GM12891 (cell line): ENCODE measurements around the gene TEC.

Experiments used
- DNase-seq: peaks from one replicate; pipeline ENCODE4 v3.0.0; 2011; ENCODE audit warnings: low spot score; ENCODE audit not compliant: insufficient read length
- FAIRE-seq: peaks from 2 replicates; lab custom pipeline; 2011; peaks lifted over from hg19 to GRCh38; lab: Jason Lieb, UNC
- PAX5 ChIP-seq: IDR thresholded peaks from 2 replicates; pipeline ENCODE4 v1.6.1; 2011; ENCODE audit warnings: low read length, moderate library complexity, mild to moderate bottlenecking; ENCODE audit not compliant: insufficient read depth, severe bottlenecking
- POLR2A ChIP-seq: IDR thresholded peaks from 2 replicates; pipeline ENCODE4 v1.6.1; 2011; ENCODE audit warnings: low read depth, low read length, control low read depth
- POLR2AphosphoS5 ChIP-seq: IDR thresholded peaks from 2 replicates; pipeline ENCODE4 v1.6.1; 2011; ENCODE audit warnings: low read depth, low read length, control low read depth
- POU2F2 ChIP-seq: IDR thresholded peaks from 2 replicates; pipeline ENCODE4 v1.6.1; 2011; ENCODE audit warnings: low read depth, mild to moderate bottlenecking, control low read depth, low read length, moderate library complexity
- SPI1 ChIP-seq: IDR thresholded peaks from 2 replicates; pipeline ENCODE4 v1.6.1; 2011; ENCODE audit warnings: low read depth, low read length, control low read depth
- TAF1 ChIP-seq: IDR thresholded peaks from 2 replicates; pipeline ENCODE4 v1.6.1; 2011; ENCODE audit warnings: low read depth, low read length, control low read depth

Gene TEC

DNA sequence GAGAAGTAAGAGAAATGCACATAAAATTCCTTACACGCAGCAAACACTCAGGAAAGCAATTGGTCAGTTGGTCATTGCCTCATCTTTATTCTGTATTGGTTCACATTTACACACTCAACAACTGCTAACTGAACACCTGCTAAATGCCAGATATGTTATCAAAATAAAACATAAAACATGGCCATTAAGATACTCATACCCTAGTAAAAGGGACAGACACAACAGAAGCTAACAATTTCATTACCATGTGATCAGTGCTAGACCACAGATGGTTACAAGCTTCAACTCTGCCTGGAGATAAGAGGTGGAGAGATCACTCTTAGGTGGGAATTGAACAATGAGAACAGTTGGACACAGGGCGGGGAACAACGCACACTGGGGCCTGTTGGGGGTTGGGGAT, 26.2 kb downstream of the TEC start:
- no peak for TF ChIP-seq TAF1
- TF ChIP-seq POU2F2 = no peak
- no peak for TF ChIP-seq SPI1
- no peak for TF ChIP-seq POLR2A
- no peak for TF ChIP-seq PAX5
- no peak for TF ChIP-seq POLR2AphosphoS5
- no peak for DNase-seq
- peak; percentile 61 for FAIRE-seq

GRCh38 chr4:48242511-48243195, 27.0 kb downstream of the TEC start:
- DNase-seq (no peak), FAIRE-seq (peak; percentile 26)
- TF ChIP-seq POLR2AphosphoS5 = no peak
- no peak for TF ChIP-seq POLR2A
- no peak for TF ChIP-seq POU2F2
- no peak for TF ChIP-seq SPI1
- TF ChIP-seq TAF1 = no peak
- TF ChIP-seq PAX5 = no peak

DNA sequence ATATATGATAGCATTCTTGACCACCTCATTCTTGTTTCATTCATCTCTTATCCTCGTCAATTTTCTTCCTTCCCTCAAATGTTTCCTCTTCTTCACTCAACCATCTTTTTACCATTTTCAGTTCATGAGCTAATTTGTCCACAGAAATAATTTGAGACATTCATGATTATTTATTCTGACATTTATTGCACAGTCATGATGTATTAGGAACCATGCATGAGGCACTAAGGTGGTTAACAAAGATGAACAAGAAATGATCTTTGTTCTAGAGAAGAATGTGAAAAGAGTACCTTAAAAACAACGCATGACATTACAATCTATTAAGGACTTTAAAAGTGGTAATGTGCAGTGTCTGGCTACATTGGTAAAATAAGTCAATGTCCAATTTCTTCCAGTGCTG, 27.9 kb downstream of the TEC start:
- no peak for DNase-seq
- TF ChIP-seq POLR2A = no peak
- no peak for TF ChIP-seq SPI1
- TF ChIP-seq POU2F2 = no peak
- no peak for TF ChIP-seq POLR2AphosphoS5
- TF ChIP-seq TAF1 = no peak
- no peak for TF ChIP-seq PAX5
- peak; percentile 40 for FAIRE-seq

- no peak for TF ChIP-seq POLR2A
- TF ChIP-seq PAX5 = no peak
- TF ChIP-seq TAF1 = no peak
- no peak for TF ChIP-seq POLR2AphosphoS5
- FAIRE-seq (peak; percentile 23), DNase-seq (no peak)
These were observed 31.5 kb downstream of the TEC start for GRCh38 chr4:48237996-48238645.

DNA sequence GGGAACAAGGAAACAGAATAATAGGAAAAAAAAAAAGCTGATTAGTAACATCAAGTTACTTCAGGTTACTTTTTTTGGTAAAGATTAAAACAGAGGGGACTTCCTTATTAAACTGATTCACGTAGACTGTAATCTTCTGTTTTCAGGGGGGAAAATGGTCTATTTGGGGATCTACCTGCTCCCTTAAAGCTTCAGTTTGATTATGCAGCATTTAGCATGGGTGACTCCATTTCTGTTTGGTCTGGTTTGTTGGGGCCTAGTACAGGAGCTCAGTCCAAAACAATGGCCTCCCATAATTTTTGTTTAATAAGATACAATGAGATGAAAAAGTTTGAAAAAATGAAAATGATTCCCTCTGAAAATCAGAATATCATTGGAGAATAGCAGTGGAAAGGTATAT, 34.6 kb downstream of the TEC start:
- FAIRE-seq = no peak
- DNase-seq = no peak
- TF ChIP-seq SPI1 (no peak), TAF1 (no peak), POU2F2 (no peak), PAX5 (no peak), POLR2AphosphoS5 (no peak), POLR2A (no peak)

- TF ChIP-seq POLR2A (no peak), POU2F2 (no peak), SPI1 (no peak), POLR2AphosphoS5 (no peak), TAF1 (no peak), PAX5 (no peak)
- peak; percentile 68 for FAIRE-seq
- DNase-seq = no peak
These were observed 35.1 kb downstream of the TEC start for GRCh38 chr4:48234575-48234974.

GRCh38 chr4:48228949-48229348, 40.7 kb downstream of the TEC start:
- TF ChIP-seq POU2F2 = no peak
- TF ChIP-seq PAX5 = no peak
- no peak for TF ChIP-seq POLR2A
- TF ChIP-seq SPI1 = no peak
- no peak for TF ChIP-seq POLR2AphosphoS5
- TF ChIP-seq TAF1 = no peak
- FAIRE-seq = peak; percentile 52
- no peak for DNase-seq

GRCh38 chr4:48227662-48228061, 42.0 kb downstream of the TEC start:
- DNase-seq = no peak
- TF ChIP-seq POU2F2 (no peak), TAF1 (no peak), SPI1 (no peak), PAX5 (no peak), POLR2AphosphoS5 (no peak), POLR2A (no peak)
- FAIRE-seq = peak; percentile 70

- FAIRE-seq (peak; percentile 58), DNase-seq (no peak)
- TF ChIP-seq POLR2A = no peak
- no peak for TF ChIP-seq POU2F2
- no peak for TF ChIP-seq PAX5
- no peak for TF ChIP-seq POLR2AphosphoS5
- no peak for TF ChIP-seq TAF1
- no peak for TF ChIP-seq SPI1
These were observed 43.4 kb downstream of the TEC start for GRCh38 chr4:48226199-48226598.
